NB4 (cell line): ENCODE data around the gene CBR4.
A peak's percentile ranks its signal among the peaks of the same experiment; 100 is the strongest.
"Not testable (repeated sequence)": the region's sequence is repeated elsewhere in the genome, so short reads cannot be mapped to it uniquely, and the experiment has no call there.

ENCODE experiments used
- DNase-seq: peaks from one replicate; pipeline ENCODE4 v3.0.0; 2010; ENCODE audit warnings: low read depth
- H3K4me3 ChIP-seq: one replicate; pipeline ENCODE4 v1.5.1; 2011; ENCODE audit warnings: mild to moderate bottlenecking, low read depth, low read length, moderate library complexity
- MYC ChIP-seq: IDR thresholded peaks from 2 replicates; pipeline ENCODE4 v1.6.1; 2011; ENCODE audit warnings: low read depth, low read length
- POLR2A ChIP-seq: IDR thresholded peaks from 2 replicates; pipeline ENCODE4 v1.6.1; 2011; ENCODE audit warnings: mild to moderate bottlenecking; ENCODE audit not compliant: insufficient read length; ENCODE audit errors: extremely low read depth
- TF ChIP-seq, protein P1 (sequence below): IDR thresholded peaks from one replicate; pipeline ENCODE4 v1.5.1; 2012; ENCODE audit warnings: low read depth, low read length
- TF ChIP-seq, protein P2 (sequence below): IDR thresholded peaks from 2 replicates; pipeline ENCODE4 v1.6.1; 2011; ENCODE audit warnings: low read depth, low read length

The CBR4 gene

DNA sequence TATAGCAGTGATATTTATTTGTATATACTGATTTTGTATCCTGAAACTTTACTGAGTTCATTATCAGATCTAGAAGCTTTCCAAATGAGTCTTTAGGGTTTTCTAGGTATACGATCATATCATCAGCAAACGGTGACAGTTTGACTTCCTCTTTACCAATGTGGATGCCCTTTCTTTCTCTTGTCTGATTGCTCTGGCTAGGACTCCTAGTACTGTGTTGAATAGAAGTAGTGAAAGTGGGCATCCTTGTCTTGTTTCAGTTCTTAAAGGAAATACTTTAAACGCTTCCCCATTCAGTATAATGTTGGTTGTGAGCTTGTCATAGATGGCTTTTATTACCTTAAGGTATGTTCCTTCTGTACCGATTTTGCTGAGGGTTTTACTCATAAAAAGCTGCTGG is 37.5 kb downstream of the CBR4 start:
- H3K4me3 ChIP-seq: no peak overlapping the region
- TF ChIP-seq POLR2A (no peak), MYC (no peak)
- TF ChIP-seq, protein P1, sequence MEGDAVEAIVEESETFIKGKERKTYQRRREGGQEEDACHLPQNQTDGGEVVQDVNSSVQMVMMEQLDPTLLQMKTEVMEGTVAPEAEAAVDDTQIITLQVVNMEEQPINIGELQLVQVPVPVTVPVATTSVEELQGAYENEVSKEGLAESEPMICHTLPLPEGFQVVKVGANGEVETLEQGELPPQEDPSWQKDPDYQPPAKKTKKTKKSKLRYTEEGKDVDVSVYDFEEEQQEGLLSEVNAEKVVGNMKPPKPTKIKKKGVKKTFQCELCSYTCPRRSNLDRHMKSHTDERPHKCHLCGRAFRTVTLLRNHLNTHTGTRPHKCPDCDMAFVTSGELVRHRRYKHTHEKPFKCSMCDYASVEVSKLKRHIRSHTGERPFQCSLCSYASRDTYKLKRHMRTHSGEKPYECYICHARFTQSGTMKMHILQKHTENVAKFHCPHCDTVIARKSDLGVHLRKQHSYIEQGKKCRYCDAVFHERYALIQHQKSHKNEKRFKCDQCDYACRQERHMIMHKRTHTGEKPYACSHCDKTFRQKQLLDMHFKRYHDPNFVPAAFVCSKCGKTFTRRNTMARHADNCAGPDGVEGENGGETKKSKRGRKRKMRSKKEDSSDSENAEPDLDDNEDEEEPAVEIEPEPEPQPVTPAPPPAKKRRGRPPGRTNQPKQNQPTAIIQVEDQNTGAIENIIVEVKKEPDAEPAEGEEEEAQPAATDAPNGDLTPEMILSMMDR: no peak
- TF ChIP-seq, protein P2, sequence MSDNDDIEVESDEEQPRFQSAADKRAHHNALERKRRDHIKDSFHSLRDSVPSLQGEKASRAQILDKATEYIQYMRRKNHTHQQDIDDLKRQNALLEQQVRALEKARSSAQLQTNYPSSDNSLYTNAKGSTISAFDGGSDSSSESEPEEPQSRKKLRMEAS: no peak
- DNase-seq: no peak

DNA sequence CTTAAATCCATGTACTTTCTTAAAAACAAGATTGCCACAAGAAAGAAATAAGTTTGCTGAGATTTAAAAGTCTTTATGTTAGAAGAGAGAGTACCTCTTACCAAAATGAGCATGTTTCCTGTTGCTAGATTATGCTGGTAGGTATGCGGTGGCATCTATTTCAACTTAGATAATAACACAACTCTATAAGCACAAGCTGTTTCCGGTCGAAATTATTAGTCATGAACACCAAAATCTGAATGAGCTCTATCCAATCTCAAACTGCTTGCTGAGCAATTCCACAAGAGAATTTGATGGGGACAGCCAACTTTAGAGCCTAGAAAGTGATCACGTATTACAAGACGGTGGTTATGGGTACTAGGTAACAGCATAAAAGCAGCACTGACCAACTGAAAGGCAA is 49.3 kb downstream of the CBR4 start:
- DNase-seq: no peak
- TF ChIP-seq MYC (no peak), POLR2A (no peak)
- TF ChIP-seq, protein P2: no peak
- TF ChIP-seq, protein P1: no peak
- H3K4me3 ChIP-seq: no peak overlapping the region

DNA sequence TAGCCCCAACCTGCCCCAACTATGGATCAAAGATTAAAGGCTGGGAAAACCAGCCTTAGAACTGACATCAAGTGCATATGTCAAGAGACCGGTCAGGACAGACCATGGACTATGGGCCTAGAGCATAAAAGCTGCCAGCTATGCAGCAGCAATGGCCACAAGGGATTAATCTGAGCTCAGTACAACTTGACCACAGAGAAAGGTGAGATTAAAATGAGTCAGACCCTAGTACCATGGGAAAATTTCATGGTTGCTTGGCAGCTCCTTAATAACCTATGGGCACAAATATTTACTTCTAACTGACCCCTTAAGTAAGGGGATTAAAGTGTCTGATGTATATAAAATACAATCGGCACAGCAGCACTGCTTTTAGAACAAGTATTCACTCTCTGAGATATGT is 54.4 kb downstream of the CBR4 start:
- DNase-seq: no peak
- TF ChIP-seq, protein P1: no peak
- TF ChIP-seq, protein P2: no peak
- TF ChIP-seq MYC (no peak), POLR2A (no peak)
- no peak overlapping the region for H3K4me3 ChIP-seq

GRCh38 chr4:168952821-168953246 is 57.2 kb downstream of the CBR4 start:
- not testable (repeated sequence) for H3K4me3 ChIP-seq, DNase-seq

GRCh38 chr4:168945291-168945690 is 64.8 kb downstream of the CBR4 start:
- DNase-seq: no peak
- no peak overlapping the region for H3K4me3 ChIP-seq
- TF ChIP-seq, protein P1: no peak
- TF ChIP-seq, protein P2: no peak
- no peak for TF ChIP-seq POLR2A
- no peak for TF ChIP-seq MYC

- no peak overlapping the region for H3K4me3 ChIP-seq
- DNase-seq: peak; percentile 12
- TF ChIP-seq POLR2A (no peak), MYC (no peak)
- TF ChIP-seq, protein P1: peak; percentile 48
- TF ChIP-seq, protein P2: no peak
Measured at GRCh38 chr4:168942985-168943384, 67.1 kb downstream of the CBR4 start.
